Right renal cortex interstitium (tissue), 3 donors: Measurements from ENCODE around the gene NOBOX. TPM values are rescaled to one million over a fixed set of nuclear protein-coding genes. Genes with fewer than 3 reads are reported as not detected.
"Not testable (repeated sequence)": the region's sequence is repeated elsewhere in the genome, so short reads cannot be mapped to it uniquely, and the experiment has no call there.

ENCODE experiments used
- DNase-seq, 3 donors: peaks; one replicate each; pipeline ENCODE4 v3.0.0-alpha.2; 2013; ENCODE audit warnings: low read depth in 3 of 3, low spot score in 2 of 3
- polyA plus RNA-seq, 3 donors: library from polyadenylated mRNA; unstranded; fragments of 120-200 nt; gene quantifications; one replicate each; pipeline ENCODE4 v1.2.1, GENCODE V29; 2013; ENCODE audit not compliant: insufficient read length in 3 of 3

Gene NOBOX
- polyA plus RNA-seq, 3 donors = not detected

DNA sequence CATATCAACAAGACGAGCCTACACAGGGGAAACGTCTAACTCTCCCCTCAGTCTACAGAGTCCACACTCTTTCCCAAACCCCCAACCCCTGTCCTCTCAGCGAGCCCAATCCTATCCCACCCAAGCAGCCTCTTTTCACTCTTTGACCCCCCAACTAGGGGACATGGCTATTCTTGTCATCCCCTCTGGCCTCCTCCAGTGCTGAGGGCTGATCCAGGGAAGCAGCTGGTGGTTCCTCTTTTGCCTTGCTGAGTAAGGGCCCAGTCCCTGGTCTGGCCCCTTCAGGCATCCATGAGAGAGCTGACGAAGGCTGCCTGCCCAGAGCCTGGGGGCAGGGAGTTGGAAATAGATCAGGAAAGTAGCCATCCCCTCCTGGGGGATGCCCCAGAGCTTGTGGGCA lies 6.4 kb downstream of the NOBOX start:
- DNase-seq = no peak

DNA sequence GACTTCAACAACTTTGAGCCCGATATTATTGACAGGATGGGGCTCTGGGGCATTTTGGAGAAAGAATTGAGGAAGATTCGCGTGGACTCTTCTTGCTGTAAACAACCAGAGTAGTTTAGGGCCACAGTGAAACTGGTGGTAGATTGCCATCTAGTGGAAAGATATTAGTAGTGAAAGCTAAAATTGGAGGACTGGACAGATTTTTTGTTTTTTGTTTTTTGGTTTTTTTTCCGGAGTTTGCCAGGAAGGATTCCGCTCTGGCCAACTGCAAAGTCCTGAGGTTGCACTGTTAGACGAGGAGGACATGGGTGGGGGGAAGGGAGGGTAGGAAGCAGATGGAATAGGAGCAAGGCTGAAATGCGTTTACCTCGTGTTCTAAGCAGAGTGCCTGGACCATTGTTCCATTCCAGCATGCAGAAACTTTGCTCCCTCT lies 11.7 kb downstream of the NOBOX start:
- peak; percentile 50 to 51 (median 50) for DNase-seq

DNA sequence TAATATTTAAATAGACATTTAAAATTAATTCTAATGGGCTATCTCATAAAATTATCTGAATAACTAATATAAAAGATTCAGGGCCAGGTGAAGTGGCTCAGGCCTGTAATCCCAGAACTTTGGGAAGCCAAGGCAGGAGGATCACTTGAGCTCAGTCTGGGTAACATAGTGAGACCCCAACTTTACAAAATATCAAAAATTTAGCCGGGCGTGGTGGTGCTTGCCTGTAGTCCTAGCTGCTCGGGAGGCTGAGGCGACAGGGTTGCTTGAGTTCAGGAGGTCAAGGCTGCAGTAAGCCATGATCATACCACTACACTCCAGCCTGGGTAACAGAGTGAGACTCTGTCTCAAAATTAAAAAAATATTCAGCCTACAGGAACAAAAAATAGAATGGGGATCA lies 12.5 kb downstream of the NOBOX start:
- no peak for DNase-seq

DNA sequence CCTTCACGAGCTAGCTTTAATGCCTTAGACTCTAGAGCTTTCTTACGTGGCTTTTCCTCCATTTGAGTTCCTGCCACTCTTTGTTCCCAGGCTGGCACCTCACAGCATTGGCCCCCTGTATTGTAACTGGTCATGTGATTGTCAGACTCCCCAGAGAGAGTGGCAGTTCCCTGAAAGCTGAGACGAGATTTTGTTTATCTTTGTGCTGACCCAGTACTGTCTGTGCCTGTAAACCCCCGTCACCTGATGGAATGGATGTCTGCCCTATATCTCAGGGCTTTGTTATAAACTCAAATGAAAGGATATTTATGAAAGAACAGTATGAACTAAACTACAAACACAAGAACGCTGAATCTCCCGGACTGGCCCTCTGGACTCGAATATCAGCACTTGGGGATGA lies 13.0 kb downstream of the NOBOX start:
- DNase-seq = no peak

DNA sequence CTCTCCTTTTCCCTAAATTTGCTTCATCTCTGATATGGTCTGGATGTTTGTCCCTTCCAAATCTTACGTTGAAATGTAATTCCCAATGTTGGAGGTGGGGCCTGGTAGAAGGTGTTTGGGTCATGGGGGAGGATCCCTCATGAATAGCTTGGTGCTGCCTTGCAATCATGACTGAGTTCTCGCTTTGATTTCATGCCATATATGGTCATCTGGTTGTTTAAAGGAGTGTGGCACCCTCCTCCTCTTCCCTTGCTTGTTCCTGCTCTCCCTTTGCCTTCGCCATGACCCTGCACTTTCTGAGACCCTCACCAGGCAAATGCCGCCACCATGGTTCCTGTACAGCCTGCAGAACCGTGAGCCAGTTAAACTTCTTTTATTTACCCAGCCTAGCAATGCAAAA lies 14.5 kb downstream of the NOBOX start:
- no peak for DNase-seq

DNA sequence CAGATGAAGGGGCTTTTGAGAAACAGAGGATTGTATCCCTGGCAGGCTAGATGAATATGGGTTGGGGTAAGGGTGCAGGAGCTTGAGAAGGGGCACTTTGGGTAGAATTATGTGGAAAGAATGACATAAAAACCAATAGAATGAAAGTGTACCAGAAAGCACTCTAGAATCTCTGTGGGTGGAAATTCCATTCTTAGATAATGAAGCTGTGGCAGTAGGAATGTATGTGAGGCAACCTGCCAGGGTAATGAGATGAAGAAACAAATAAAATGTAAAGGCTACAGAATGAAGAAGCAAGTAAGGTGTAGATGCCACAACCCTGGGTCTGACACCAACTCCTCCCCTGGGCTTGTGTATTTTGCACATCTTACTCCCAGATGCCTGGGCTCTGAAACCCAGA lies 16.8 kb downstream of the NOBOX start:
- DNase-seq = no peak

DNA sequence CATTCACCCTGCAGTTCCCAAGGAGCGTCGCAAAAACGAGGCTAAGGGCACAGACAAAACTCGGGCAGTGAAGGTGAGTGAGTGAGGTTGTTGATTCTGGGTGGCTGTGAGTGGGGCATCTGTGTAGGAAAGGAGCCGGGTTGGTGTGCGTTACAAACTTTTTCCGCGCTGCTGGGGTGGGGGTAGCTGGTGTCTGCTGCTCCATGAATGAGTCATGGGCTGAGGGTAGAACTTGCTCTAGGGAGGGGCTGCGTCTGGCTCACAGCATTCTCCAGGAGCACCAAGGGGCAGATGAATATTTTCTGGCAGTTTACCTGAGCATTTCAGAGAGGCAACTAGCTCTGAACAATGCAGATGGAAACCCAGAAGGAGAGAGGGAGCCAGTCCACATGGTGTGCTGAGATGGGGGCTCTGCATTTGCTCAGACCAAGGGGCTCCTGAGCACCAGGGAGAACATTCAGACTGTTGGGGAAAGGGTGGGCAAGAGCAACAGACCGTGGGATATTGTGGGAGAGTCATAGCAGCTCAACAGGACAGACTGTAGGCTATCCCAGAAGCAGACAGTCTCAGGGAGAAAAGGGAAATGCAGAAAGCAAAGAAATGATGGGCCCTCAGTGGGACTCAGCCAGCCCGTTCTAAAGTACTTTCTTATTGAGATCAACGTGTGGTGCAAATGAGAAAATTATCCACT lies 18.8 kb downstream of the NOBOX start:
- DNase-seq = no peak

DNA sequence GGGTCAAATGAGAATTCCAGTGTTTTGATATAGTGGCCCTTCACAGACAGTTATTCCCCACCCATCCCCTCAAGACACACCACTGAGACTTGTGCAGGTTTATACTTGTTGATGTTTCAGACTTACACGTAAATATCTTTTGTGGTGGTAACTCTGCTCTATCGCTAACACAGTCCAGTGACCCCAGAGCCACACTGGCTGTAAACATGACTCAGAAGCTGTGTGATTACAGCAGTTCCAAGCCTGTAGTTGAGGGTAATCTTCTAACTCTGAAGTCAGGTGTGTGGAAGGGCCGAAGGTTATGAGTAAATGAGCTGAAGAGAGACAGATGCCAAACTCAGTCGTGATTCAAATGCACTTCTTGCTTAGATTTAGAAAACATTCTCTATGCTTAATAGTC lies 19.4 kb downstream of the NOBOX start:
- no peak for DNase-seq

DNA sequence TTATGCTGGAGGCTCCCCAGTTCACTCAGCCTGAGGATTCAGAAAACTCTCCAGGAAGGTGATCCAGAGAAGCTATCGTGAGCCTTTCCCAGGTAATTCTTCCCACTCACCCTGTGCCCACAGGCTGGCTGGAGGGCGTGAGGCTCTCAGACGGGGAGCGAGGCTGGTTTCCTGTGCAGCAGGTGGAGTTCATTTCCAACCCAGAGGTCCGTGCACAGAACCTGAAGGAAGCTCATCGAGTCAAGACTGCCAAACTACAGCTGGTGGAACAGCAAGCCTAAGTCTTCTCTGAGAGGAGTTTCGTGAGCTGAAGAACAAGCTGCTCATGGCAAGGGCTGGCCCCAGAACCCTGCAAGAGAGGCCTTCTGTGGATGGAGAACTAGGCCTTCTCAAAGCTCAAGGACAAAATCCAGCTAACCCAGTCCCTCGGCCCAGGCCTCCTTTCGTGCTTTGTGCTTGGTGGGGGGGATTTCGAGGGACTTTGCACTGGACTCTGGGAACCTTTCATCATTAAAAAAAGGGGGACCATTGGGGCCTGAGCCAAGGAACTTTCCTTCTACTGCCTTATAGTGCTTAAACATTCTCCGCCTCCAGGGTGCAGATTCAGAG lies 23.6 kb downstream of the NOBOX start:
- DNase-seq = no peak

DNA sequence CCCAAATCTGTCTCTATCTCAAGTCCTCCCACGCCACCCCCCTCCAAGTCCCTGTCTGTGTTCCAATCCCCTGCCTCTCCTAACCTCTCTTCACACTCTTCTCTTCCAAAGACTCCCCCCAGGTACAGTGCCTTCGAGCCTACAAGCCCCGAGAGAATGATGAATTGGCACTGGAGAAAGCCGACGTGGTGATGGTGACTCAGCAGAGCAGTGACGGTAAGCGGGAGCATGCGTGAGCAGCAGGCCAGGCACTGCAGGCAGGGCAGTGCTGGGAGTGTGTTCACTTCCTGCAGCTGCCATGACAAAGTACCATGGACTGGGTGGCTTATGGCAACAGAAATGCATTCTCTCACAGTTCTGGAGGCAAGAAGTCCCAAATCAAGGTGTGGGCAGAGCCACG lies 24.8 kb downstream of the NOBOX start:
- no peak for DNase-seq

DNA sequence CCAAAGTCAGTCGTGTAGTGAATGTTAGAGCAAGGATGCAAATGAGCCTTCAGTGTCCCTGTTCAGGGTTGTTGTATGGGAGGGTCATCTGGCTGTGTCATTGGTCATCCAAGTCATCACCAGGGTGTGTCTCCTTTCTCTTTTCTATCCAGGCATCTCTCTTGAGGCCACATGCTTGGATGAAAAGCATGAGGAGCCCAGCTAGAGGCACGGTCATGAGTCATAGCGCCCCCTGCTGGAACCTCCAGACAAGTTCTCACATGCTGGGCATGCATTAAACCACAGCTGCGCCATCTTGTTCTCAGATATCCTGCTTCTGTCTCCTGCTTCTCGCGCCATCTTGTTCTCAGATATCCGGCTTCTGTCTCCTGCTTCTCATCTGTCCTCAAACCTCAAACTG lies 34.3 kb downstream of the NOBOX start:
- not testable (repeated sequence) for DNase-seq

DNA sequence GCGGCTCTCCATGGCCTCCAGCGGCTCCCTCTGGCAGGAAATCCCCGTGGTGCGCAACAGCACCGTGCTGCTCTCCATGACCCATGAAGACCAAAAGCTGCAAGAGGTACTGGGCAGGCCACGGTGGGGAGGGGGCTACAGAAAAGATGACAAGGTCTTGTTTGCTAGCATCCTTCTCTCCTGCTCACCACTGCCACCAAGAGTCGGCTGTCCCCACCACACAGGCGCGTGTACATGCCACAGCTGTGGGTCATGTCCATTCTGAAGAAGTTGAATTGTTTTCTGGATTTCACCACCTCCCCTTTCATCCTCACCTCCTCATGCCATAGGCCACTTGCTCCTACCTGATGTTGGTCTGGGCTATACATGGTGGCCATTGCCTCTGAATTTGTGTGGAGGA lies 36.2 kb downstream of the NOBOX start:
- DNase-seq = not testable (repeated sequence)

DNA sequence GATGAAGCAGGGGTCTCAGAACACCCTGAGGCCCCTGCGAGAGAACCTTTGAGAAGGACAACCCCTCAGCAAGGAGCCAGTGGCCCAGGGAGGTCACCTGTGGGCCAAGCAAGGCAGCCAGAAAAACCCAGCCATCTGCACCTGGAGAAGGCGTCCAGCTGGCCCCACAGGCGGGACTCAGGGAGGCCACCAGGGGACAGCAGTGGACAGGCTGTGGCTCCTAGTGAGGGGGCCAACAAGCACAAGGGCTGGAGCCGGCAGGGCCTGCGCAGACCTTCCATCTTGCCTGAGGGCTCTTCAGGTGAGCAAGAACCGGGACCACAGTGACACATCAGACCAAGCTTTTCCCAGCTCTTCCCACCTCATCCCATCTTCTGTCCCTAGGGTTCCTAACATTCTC lies 38.0 kb downstream of the NOBOX start:
- not testable (repeated sequence) for DNase-seq

DNA sequence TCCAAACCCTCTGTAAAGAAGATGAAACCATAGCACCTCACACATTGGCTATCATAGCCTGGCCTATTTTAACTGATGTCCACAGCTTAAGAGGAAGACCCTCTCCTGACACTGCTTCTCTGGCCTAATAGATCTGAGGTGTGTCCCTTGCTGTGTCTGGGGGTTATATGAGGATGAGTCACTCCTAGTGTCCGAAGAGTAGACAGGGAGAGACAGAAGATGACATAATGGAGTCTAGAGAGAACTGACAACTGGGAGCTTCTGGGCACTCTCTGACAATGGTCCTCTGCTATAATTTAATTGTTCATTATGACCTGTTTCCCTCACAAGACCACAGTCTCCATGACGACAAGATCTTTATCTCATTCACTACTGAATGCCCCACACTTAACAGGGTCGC lies 41.4 kb downstream of the NOBOX start:
- DNase-seq = not testable (repeated sequence)

DNA sequence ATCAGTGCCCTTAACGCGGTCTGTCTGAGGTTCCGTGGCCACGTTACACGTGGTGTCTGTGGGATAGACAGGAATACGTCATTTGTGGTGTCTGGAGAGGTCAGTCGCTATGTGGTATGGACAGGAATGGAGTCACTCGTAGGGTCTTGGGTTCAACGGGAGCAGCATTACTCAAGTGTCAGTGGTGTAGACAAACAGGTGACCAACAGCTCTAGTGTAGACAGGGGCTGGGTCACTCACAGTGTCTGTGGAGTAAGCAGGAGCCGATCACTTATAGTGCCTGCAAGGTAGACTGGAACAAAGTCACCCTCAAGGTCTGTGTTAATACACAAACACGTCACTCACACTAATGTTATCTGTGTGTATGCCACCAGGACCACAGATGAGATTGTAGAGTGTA lies 46.6 kb downstream of the NOBOX start:
- DNase-seq = not testable (repeated sequence)

DNA sequence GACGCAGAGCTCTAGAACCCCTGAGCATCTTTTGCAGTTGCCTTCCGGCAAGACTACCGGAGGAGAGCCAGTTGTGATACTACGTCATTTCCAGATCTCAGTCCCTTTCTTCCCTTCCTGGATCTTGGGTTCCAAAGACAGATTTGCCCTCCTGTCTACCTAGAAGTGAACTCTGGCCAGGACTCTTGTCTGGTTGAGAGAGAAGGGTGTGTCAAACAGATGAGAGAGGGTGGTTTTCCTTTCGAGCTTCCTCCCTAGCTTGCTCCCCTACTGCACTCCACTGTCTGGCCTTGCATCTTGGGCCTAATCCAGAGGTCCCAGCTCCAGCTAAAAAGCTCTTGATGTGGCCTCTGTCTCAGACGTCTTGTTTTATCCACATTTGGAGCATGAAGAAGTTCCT lies 47.3 kb downstream of the NOBOX start:
- not testable (repeated sequence) for DNase-seq

DNA sequence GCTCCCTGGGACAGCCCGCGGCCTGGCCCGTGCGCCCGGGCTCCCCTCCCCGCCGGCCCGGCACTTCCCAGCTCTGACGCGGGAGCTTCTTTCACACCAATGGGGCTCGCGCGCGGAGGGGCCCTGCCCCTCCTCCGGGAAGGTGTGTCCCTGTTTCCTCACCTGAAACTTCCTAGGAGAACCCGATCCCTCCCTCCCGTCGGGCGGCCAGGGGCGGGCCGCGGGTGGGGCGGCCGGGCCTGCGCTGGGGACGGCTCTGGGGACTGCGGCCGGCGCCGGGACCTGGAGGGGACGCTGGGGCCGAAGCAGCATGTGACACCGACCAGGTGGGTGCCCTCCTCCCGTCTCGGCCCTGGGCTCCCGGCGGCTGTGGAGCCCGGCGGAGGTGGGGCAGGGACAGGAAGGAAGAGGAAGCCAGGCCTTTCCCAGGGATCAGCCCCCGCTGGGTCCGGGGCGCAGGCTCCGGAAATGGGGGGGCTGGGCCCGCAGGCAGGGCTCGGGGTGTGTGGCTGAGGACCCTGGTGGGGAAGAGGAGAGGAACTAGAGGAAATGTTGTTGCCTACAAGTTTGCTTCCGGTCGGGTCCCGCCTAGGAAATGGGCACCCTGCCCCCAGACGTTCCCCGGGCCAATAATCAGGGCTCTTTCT lies 48.2 kb downstream of the NOBOX start, which contains the start of gene ARHGEF5:
TSS of gene ARHGEF5 (plus strand) at position 227 of the 647 bp plus-strand sequence. CDS start 7,268 bp downstream, outside the sequence.
- DNase-seq = not testable (repeated sequence)

DNA sequence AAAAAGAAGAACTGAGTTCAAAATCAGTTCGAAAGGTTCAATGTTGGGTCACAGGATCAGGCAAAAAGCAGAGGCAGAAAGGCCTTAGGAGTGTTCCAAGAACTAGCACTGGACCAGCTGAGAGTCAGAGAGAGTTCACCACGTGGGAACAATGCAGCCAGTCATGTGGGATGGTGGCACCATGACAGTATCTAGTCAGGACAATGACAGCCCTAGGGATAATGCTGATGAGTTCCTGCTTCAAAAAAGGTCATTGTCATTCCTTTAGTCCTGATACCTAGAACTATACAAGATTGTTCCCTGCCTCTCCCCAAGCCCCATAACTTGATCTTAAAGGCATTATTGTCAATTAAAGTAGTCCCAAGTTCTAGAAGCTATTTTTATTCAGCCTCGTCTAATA lies 51.8 kb downstream of the NOBOX start:
- not testable (repeated sequence) for DNase-seq

DNA sequence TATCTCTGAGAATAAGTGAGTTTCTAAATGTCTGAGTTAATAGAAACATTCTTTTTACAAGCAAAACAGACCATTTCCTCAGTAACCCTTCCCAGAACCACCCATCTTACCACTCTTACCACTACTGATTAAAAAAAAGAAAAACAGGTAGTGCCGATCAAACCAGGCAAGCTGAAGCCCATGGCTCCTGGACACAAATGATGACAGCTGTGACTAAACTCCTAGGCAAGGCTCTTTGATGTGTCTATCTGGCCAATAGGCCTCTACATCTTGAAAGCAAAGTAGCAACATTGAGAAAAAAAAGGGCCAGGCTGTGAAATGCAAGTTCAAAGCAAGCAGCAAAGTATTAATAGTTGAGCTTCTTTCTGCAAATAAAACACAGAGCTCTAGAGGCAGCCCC lies 54.9 kb downstream of the NOBOX start:
- DNase-seq = not testable (repeated sequence)
